GM10266 (cell line): ENCODE results near the gene SULT1A3.
"Not testable (repeated sequence)": the region's sequence is repeated elsewhere in the genome, so short reads cannot be mapped to it uniquely, and the experiment has no call there.

Experiments used
- DNase-seq: peaks from one replicate; pipeline ENCODE4 v3.0.0; 2012; ENCODE audit errors: extremely low spot score
- TF ChIP-seq, protein P1 (sequence below): IDR thresholded peaks from 2 replicates; pipeline ENCODE4 v1.5.1; 2012; ENCODE audit warnings: mild to moderate bottlenecking, low read depth; ENCODE audit not compliant: control insufficient read depth, insufficient read depth; ENCODE audit errors: missing control alignments

The SULT1A3 gene

GRCh38 chr16:30173054-30173453, 26.0 kb upstream of the SULT1A3 start:
- TF ChIP-seq, protein P1, sequence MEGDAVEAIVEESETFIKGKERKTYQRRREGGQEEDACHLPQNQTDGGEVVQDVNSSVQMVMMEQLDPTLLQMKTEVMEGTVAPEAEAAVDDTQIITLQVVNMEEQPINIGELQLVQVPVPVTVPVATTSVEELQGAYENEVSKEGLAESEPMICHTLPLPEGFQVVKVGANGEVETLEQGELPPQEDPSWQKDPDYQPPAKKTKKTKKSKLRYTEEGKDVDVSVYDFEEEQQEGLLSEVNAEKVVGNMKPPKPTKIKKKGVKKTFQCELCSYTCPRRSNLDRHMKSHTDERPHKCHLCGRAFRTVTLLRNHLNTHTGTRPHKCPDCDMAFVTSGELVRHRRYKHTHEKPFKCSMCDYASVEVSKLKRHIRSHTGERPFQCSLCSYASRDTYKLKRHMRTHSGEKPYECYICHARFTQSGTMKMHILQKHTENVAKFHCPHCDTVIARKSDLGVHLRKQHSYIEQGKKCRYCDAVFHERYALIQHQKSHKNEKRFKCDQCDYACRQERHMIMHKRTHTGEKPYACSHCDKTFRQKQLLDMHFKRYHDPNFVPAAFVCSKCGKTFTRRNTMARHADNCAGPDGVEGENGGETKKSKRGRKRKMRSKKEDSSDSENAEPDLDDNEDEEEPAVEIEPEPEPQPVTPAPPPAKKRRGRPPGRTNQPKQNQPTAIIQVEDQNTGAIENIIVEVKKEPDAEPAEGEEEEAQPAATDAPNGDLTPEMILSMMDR, result no peak
- no peak for DNase-seq

GRCh38 chr16:30176876-30177275, 22.2 kb upstream of the SULT1A3 start:
- DNase-seq, result not testable (repeated sequence)

DNA sequence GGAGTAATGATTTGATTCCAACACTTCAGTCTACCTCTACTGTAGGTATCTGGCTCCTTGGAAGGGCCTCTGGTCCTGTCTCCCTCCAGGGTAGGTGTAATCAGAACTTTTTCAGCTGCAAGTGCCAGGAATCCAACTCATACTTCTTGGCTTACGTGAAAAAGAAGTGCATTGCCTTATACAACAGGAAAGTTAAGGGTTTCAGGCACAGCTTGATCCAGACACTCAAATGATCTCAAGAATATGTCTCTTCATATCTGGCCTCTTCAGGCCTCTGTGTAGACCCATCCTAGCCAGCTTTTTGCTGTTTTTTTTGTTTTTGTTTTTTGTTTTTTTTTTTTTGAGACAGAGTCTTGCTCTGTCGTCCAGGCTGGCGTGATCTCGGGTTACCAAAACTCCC, 19.9 kb upstream of the SULT1A3 start:
- DNase-seq, result no peak
- TF ChIP-seq, protein P1, result no peak

DNA sequence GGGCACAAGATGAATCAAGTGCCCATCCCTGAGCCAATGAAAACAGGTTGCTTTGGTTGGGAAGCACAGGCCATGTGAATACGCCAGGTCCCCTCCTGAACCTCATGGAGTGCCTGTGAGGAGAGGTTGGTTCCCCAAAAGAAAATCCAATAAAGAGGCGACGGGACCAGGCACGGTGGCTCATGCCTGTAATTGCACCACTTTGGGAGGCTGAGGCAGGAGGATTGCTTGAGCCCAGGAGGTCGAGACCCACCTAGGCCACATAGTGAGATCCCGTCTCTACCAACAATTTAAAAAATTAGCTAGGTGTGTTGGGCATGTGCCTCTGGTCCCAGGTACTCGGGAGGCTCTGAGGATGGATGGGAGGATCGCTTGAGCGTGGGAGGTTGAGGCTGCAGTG, 19.1 kb upstream of the SULT1A3 start:
- TF ChIP-seq, protein P1, result no peak
- DNase-seq, result no peak

- no peak for DNase-seq
These were observed 18.3 kb upstream of the SULT1A3 start for GRCh38 chr16:30180741-30181140.

GRCh38 chr16:30183233-30184095, 15.6 kb upstream of the SULT1A3 start, which contains the start of gene CORO1A:
Gene CORO1A, plus strand, starts transcription at chr16:30183602. Its CDS starts 1,608 bp downstream, at chr16:30185210.
- TF ChIP-seq, protein P1, result no peak
- DNase-seq, result peak; percentile 93

More at GRCh38 chr16:30180741-30181140, 18.3 kb upstream of the SULT1A3 start:
- TF ChIP-seq, protein P1, result no peak

DNA sequence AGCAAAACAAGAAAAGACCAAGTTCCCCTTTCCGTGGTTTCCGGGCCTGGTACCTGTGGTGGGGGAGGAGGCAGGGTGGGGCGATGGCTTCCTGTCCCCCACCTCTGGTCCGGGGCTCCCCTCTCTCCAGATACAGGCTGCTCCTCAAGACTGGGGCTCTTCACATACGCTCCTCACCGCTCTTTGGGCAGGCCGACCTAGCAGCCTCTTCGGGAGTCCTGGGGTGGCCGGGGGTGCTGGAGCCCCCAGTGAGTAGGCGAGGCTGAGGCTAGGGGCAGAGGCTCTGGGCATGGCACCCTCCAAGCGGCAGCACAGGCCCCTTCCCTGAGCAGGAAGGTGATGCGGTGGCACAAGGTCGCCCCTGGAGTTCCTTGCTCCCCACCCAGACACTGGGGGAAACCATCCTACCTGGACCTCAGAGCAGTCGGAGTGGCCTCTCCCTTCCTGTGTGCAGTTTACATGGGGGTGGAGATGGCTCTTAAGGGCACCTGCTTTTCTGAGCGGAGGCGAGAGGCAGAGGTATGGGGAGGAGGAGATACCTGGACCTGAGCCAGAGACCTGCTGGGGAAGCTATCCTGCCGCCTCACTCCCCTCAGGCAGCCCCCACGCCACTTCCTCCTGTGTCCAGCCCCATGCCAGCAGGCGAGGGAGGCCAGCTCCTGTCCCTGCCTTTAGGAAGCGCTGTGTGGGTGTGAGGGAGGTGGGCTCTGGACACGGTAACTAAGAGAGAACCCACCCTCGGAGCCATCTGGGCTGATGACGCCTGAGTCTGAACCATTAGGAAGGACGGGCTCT, 14.8 kb upstream of the SULT1A3 start:
- TF ChIP-seq, protein P1, result no peak
- peak; percentile 85 for DNase-seq
